ENCODE data around the gene BCAT1.

- TF ChIP-seq, protein P1, sequence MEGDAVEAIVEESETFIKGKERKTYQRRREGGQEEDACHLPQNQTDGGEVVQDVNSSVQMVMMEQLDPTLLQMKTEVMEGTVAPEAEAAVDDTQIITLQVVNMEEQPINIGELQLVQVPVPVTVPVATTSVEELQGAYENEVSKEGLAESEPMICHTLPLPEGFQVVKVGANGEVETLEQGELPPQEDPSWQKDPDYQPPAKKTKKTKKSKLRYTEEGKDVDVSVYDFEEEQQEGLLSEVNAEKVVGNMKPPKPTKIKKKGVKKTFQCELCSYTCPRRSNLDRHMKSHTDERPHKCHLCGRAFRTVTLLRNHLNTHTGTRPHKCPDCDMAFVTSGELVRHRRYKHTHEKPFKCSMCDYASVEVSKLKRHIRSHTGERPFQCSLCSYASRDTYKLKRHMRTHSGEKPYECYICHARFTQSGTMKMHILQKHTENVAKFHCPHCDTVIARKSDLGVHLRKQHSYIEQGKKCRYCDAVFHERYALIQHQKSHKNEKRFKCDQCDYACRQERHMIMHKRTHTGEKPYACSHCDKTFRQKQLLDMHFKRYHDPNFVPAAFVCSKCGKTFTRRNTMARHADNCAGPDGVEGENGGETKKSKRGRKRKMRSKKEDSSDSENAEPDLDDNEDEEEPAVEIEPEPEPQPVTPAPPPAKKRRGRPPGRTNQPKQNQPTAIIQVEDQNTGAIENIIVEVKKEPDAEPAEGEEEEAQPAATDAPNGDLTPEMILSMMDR (IDR thresholded peaks at IDR 0.05), result no peak
- no peak for TF ChIP-seq POLR2A (IDR thresholded peaks at IDR 0.05)
- TF ChIP-seq POLR2AphosphoS5 (IDR thresholded peaks at IDR 0.05), result no peak
- TF ChIP-seq EP300 (IDR thresholded peaks at IDR 0.05), result no peak
Measured at GRCh38 chr12:24845615-24846014, 103.3 kb downstream of the BCAT1 start.
